ENCODE measurements around the gene DRG1. TPM values are rescaled to one million over a fixed set of nuclear protein-coding genes. Genes with fewer than 3 reads are reported as not detected.

Gene DRG1
- total RNA-seq, 6 donors from 2014 or later, result 32.8 to 49.3 (median 44.0) TPM

GRCh38 chr22:31451709-31452571, 52.5 kb downstream of the DRG1 start:
- TF ChIP-seq POLR2AphosphoS5 (IDR thresholded peaks at IDR 0.05), result no peak
- TF ChIP-seq CTCF (IDR thresholded peaks at IDR 0.05), result peak in 3 of 6 experiments; percentile 25 to 28 (median 26)

GRCh38 chr22:31461699-31462098, 62.3 kb downstream of the DRG1 start:
- ATAC-seq (ENCODE audit: low FRiP score in 2 of 2) (no peak), DNase-seq (no peak)
- TF ChIP-seq POLR2AphosphoS5 (IDR thresholded peaks at IDR 0.05), result no peak
- TF ChIP-seq CTCF (IDR thresholded peaks at IDR 0.05), result no peak
- TF ChIP-seq POLR2A (IDR thresholded peaks at IDR 0.05), result no peak
- TF ChIP-seq EP300 (IDR thresholded peaks at IDR 0.05), result no peak
- no peaks in the 10 kb centered on the region for H3K27me3 ChIP-seq
- no peaks in the 10 kb centered on the region for H3K9me3 ChIP-seq
- H3K36me3 ChIP-seq, result peaks cover 10 to 82% (median 59%) of the 10 kb centered on the region in 4 donors
- H3K4me1 ChIP-seq, result no peaks in the 10 kb centered on the region
- no peak overlapping the region for H3K4me3 ChIP-seq
- 91 to 96% methylated on average over 3 of the region's 3 CpGs for WGBS, 2 donors
- H3K27ac ChIP-seq, result no peak overlapping the region

More at GRCh38 chr22:31451709-31452571, 52.5 kb downstream of the DRG1 start:
- no peaks in the 10 kb centered on the region for H3K4me1 ChIP-seq
- H3K9me3 ChIP-seq, result no peaks in the 10 kb centered on the region
- ATAC-seq (ENCODE audit: low FRiP score in 2 of 2) (peak in 1 of 2 donors; percentile 38), DNase-seq (no peak)
- no peak overlapping the region for H3K27ac ChIP-seq
- 73 to 78% methylated on average over 5 of the region's 5 CpGs for WGBS, 2 donors
- H3K36me3 ChIP-seq, result peaks cover 22 to 75% (median 44%) of the 10 kb centered on the region in 4 donors
- no peak overlapping the region for H3K4me3 ChIP-seq
- no peaks in the 10 kb centered on the region for H3K27me3 ChIP-seq

DNA sequence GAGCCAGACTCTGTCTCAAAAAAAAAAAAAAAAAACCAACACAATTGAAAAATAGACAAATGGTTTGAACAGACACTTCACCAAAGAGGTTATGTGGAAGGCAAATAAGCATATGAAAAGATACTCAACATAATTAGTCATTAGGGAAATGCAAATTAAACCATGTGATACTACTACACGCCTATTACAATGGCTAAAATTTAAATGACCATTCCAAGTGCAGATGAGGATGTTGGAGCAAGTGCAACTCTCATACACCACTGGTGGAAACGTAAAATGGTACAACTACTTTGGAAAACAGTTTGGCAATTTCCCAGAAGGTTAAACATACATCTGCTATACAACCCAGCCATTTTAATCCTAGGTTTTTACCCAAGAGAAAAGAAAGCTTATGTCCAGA, 65.9 kb downstream of the DRG1 start:
- no peak for DNase-seq
- H3K4me1 ChIP-seq, result no peaks in the 10 kb centered on the region
- no peak overlapping the region for H3K4me3 ChIP-seq
- no peaks in the 10 kb centered on the region for H3K9me3 ChIP-seq
- H3K27ac ChIP-seq, result no peak overlapping the region
- H3K36me3 ChIP-seq, result peaks cover 15 to 81% (median 58%) of the 10 kb centered on the region in 4 donors
- no peak for ATAC-seq (ENCODE audit: low FRiP score in 2 of 2)
- H3K27me3 ChIP-seq, result no peaks in the 10 kb centered on the region
- no peak for TF ChIP-seq POLR2AphosphoS5 (IDR thresholded peaks at IDR 0.05)
- no peak for TF ChIP-seq CTCF (IDR thresholded peaks at IDR 0.05)
- no peak for TF ChIP-seq EP300 (IDR thresholded peaks at IDR 0.05)
- no peak for TF ChIP-seq POLR2A (IDR thresholded peaks at IDR 0.05)
- WGBS, 2 donors, result 97% methylated on average over 2 of the region's 2 CpGs

DNA sequence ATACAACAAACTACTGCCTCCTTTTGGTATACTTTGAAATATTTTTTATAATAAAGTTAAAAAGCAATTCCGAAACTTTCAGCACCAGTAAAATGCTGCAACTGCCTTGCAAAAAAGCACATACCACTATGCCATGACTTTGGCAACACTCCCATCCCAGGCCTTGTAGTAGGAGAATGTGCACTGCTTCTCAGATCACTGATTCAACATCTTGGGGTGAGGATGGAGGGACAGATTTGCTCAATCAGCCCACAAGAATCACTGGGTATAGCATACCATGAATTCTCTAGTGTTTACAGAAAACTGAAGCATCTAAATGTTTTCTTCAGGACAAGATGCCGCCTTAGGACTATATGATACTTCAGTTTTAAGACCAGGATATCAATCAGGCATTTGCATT, 75.3 kb downstream of the DRG1 start:
- WGBS, 2 donors, result 86 to 89% methylated on average over 2 of the region's 2 CpGs
- H3K9me3 ChIP-seq, result no peaks in the 10 kb centered on the region
- DNase-seq (no peak), ATAC-seq (ENCODE audit: low FRiP score in 2 of 2) (no peak)
- TF ChIP-seq POLR2A (IDR thresholded peaks at IDR 0.05), result no peak
- TF ChIP-seq CTCF (IDR thresholded peaks at IDR 0.05), result no peak
- no peak for TF ChIP-seq POLR2AphosphoS5 (IDR thresholded peaks at IDR 0.05)
- no peak for TF ChIP-seq EP300 (IDR thresholded peaks at IDR 0.05)
- no peaks in the 10 kb centered on the region for H3K27me3 ChIP-seq
- H3K36me3 ChIP-seq, result peaks cover 0 to 44% (median 9%) of the 10 kb centered on the region in 4 donors
- H3K27ac ChIP-seq, result no peak overlapping the region
- H3K4me3 ChIP-seq, result no peak overlapping the region
- H3K4me1 ChIP-seq, result peaks cover 0 to 3% (median 0%) of the 10 kb centered on the region in 4 donors
